SH-SY5Y (cell line): Measurements from ENCODE around the gene ZNF302.
A peak's percentile ranks its signal among the peaks of the same experiment; 100 is the strongest.

Source experiments
- GATA2 ChIP-seq: IDR thresholded peaks from 2 replicates; pipeline ENCODE4 v1.6.1; 2011; ENCODE audit warnings: mild to moderate bottlenecking, low read depth, low read length
- GATA3 ChIP-seq: IDR thresholded peaks from 2 replicates; pipeline ENCODE4 v1.6.1; 2011; ENCODE audit warnings: low read depth, mild to moderate bottlenecking, low read length, moderate library complexity

ZNF302 gene

GRCh38 chr19:34677386-34678084 lies at the start of gene ZNF302:
TSS of gene ZNF302 (plus strand) at chr19:34677678. CDS start at chr19:34678805, 1,127 bp downstream.
- TF ChIP-seq GATA2: no peak
- no peak for TF ChIP-seq GATA3

- no peak for TF ChIP-seq GATA3
- TF ChIP-seq GATA2: no peak
These were observed 43.7 kb upstream of the ZNF302 start for GRCh38 chr19:34633802-34634201.

- no peak for TF ChIP-seq GATA3
- no peak for TF ChIP-seq GATA2
These were observed 37.9 kb upstream of the ZNF302 start for GRCh38 chr19:34639491-34640085.

- TF ChIP-seq GATA2 (no peak), GATA3 (no peak)
These were observed 35.2 kb upstream of the ZNF302 start for GRCh38 chr19:34642241-34642640.

- peak; percentile 84 for TF ChIP-seq GATA2
- no peak for TF ChIP-seq GATA3
These were observed 32.5 kb upstream of the ZNF302 start for GRCh38 chr19:34644991-34645461.

GRCh38 chr19:34645551-34645950 lies 31.9 kb upstream of the ZNF302 start:
- TF ChIP-seq GATA2: peak; percentile 93
- TF ChIP-seq GATA3: peak; percentile 54

- TF ChIP-seq GATA2: no peak
- TF ChIP-seq GATA3: no peak
These were observed 27.5 kb upstream of the ZNF302 start for GRCh38 chr19:34649886-34650543.

- TF ChIP-seq GATA2: no peak
- TF ChIP-seq GATA3: no peak
These were observed 25.7 kb upstream of the ZNF302 start for GRCh38 chr19:34651747-34652146.

GRCh38 chr19:34654796-34655195 lies 22.7 kb upstream of the ZNF302 start:
- TF ChIP-seq GATA2 (no peak), GATA3 (no peak)

GRCh38 chr19:34655651-34656050 lies 21.8 kb upstream of the ZNF302 start:
- TF ChIP-seq GATA2 (no peak), GATA3 (no peak)

- TF ChIP-seq GATA2: no peak
These were observed 16.1 kb upstream of the ZNF302 start for GRCh38 chr19:34661357-34661756.

GRCh38 chr19:34662919-34663318 lies 14.6 kb upstream of the ZNF302 start:
- no peak for TF ChIP-seq GATA3
- TF ChIP-seq GATA2: no peak

GRCh38 chr19:34664168-34664567 lies 13.3 kb upstream of the ZNF302 start:
- TF ChIP-seq GATA2 (no peak), GATA3 (no peak)

- TF ChIP-seq GATA2: no peak
- no peak for TF ChIP-seq GATA3
These were observed 12.6 kb upstream of the ZNF302 start for GRCh38 chr19:34664870-34665269.

GRCh38 chr19:34666200-34666957 lies 11.1 kb upstream of the ZNF302 start:
- TF ChIP-seq GATA3 (no peak), GATA2 (no peak)

- TF ChIP-seq GATA3 (no peak), GATA2 (no peak)
These were observed 10.6 kb upstream of the ZNF302 start for GRCh38 chr19:34666958-34667265.
